Hematopoietic multipotent progenitor cell treated with erythropoietin and hydrocortisone succinate and interleukin-3 and kit ligand, for 15 days (in vitro differentiated cells): ENCODE measurements around the gene HSPBP1.

Experiments
- DNase-seq: peaks from one replicate; pipeline ENCODE4 v3.0.0-alpha.2; 2015; ENCODE audit warnings: low spot score

Gene HSPBP1

DNA sequence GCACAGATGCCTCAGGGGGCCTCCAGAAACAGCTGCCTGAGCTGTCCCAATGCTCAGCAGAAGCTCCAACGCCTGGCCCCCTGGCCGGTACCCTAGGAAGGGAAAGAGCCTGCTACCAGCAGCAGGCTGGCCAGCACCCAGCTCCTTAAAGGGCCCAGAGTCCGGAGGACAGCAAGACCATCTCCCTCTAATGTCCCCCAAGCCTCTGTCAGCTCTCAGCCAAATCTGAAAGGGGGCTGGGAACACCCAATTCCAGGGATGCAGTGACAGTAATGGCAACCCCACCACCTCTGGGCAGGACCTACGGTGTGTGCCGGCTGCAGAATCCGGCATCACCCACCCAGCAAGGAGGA lies 25.3 kb downstream of the HSPBP1 start:
- DNase-seq = no peak

DNA sequence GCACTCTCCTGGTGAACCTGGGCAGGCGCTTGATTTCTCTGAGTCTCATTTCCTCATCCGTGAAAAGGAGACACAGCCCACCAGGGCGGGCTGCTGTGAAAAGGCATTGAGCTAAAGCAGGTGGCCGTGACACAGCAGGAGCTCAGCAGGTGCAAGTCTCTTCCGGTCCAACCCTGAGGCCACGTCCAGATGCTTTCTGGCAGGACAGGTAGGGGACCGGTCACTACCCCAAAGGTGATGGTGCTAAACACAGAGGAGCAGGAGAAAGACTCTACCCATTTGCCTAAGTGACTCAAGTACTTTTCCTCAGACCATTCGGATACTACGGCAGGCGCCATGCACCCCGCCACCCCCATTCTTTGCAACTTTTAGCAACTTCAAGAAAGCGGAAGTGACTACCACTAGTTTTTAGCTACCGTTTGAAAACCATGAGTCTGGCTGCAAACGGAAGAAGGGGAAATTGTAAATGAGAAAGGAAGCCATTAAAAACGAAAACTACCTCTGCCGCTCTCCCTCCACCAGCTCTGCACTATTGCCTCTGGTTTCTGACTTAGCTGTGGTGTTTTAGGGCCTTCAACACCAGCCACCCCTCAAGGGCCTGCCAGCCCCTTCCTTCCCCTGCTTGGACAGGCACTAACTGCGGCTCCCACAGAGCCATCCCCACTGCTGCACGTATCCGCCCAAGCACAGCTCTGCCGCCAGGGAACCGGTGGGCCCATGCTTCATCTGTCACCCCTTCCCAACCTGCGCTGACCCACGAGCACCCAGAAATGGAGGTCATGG lies 25.9 kb downstream of the HSPBP1 start:
- peak; percentile 17 for DNase-seq

DNA sequence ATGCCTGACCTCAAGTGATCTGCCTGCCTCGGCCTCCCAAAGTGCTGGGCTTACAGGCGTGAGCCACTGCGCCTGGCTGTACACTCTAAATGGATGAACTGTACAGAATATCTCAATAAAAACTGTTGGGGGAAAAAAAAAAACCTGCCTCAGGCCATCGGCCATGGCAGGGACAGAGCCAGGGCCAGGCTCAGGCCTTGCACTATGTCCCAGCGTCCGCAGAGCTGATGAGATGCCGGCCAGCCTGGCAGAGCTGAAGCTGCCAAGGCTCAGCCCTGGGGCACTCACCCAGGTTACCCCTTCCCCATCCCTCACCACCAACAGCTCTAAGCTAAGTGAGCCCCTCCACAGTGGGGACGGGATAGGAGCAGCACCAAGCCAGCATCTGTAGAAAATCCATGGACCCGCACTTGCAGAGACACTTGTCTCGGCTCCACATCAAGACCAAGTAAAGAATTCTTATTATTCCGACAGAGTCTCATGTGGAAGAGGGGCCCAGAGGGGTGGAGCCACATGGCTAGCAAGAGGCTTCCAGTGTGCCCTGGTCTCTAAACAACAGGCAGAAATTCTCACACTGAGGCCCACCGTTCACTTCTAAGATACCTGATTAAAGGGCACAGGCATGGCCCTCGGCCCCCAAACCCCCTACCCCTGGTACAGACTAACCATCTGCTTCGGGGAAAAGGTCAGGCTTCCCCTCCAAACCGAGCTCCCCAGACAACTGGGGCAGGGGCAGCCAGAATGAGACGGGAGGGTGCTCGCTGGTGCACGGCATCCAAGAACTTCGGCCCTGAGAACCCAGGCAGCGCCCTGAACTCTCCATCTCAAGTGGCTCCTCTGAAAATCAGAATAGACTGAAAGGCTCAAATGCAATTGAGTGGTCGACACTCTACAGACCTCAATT lies 26.9 kb downstream of the HSPBP1 start:
- DNase-seq = no peak

DNA sequence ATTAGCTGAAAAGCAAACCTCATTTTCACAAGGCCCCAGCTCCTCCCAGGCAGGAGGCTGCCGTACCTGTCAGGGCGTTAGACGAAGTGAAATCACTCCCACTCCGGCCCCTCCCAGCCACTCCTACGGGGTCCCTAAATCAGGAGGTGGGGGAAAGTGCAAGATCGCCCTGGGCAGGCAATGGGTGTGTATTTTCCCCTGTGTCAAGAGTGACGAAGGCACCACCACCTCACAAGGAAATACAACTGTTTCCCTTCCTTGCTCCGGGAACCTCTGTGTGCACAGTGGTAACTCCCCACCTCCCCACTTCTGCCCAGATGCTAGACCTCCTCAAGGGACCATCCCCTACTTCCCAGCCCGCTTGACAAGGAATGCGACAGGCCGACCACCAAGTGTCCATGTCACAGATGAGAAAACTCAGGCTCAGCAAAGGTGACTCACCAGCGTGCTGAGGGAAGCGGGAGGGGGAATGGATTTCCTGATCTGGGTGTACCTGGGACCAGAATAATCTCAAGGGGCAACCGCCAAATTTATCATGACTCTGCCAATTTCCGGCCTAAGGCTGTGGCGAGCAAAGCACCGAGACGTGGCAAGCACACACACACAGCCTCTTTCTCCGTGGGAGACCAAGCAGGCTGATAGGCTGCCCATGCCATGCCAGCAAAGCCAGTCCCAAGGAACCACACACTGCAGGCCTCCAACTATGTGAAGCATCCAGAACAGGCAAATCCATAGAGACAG lies 28.4 kb downstream of the HSPBP1 start:
- peak; percentile 44 for DNase-seq

DNA sequence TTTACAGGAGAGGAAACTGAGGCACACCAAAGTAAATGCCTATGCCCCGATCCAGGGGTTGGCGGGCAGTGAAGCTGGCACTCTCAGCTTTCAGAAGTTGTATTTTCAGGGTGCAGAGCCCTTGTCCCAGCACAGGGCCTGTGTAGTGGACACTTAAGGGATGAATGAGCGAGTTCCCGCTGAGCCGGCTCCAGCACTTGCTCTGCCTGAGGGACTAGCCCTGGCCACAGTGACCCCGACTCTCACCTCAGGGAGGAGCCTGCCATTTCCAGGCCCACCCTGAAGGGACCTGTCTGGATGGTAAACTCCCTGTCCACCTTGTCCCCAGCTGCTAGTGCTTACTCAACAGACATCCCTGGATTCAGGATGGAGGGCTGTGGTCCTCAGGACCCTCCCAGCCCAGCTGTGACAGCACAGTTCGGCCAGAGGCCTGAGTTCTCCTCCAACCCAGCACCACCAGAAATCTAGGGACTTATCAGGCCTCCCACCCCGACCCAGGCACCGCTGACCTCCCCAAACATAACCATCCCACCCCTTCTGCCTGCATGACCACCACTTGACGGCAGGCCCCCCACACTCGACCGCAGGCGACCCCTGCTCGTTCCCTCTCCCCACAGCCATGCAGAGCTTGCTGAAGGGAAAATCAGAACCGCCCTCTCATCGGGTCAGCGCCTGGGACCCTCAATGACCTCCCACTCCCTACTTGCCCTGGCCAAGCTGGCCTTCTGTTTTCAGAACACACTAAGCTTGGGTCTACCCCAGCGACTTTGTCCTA lies 29.5 kb downstream of the HSPBP1 start:
- no peak for DNase-seq

DNA sequence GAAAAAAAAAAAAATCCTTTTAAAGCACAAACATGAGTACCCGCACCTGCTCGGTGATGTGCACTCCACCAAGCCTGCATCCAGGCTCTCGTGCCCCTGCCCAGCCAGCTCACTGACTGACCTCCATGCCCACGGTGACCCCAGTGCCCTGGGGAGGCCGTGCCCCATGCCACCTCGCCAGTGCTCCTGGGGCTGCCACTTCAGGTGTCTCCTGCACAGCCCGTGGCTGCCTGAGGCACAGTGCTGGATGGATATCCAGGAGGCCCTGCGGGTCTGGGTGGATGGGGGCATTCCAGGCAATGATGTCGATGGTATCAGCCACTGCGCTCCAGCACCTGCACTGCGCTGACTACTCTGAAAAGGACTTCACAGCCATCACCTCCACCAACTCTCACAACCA lies 30.1 kb downstream of the HSPBP1 start:
- DNase-seq = no peak

DNA sequence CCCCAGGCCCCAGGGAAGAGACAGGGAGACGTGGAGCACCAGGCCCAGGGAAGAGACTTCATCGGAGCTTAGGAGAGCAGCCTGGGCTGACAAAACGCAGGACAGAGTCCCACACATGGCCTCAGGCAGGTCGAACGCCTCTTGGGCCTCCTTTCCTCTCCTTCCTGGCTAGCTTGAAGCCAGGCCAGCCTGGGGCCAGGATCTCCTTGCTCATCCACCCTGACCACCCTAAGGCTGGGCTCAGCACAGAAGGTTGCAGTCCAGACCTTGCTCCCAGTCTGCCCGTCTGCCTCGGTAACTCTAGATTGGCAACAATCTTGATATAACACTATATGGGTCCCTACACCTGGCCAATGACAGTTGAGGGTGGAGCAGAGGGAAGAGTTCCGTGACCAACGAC lies 31.2 kb downstream of the HSPBP1 start:
- no peak for DNase-seq

DNA sequence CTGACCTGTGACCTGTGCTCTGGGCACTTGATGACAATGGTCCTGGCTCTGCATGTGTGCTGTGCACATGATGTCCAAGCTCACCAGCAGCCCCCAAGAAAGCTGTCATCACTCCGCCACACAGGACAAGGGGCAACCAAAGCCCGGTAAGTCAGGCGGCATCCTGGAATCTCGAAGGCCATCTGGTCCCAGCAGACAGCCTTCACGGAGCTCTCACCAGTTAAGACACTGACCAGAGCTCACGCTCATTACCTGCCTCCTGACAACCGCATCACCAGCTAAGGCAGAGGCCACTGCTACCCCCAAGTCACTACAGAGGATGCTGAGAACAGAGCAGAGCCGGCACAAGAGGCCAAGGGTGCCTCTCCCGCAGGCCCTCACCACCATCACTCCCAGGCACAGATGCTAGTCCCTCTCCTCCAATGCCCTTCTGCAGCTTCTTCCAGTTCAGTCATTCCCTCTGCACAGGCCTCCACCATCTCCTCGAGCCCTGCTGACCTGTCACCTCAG lies 31.7 kb downstream of the HSPBP1 start:
- DNase-seq = no peak

DNA sequence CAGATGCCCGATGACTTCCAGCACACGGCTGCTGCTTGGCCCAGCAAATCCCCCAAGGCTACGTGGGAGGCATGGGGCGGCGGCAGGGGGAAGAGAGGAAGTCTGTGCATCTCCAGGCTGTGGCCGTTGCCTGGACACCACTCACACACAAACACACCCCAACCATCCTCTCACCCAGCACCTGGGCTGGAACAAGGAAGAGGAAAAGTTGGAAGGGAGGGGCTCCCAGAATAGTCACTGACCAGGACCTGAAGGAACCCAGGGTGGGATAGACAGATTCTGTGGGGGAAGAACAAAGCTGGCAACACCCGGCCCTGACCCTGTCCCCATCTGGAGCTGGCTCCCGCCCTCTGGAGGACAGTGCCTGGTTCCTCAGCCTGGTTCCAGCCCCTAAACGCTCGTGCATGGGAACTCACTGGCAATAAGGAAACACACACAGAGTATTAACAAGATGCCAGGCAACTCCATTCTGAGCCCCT lies 32.2 kb downstream of the HSPBP1 start:
- no peak for DNase-seq

DNA sequence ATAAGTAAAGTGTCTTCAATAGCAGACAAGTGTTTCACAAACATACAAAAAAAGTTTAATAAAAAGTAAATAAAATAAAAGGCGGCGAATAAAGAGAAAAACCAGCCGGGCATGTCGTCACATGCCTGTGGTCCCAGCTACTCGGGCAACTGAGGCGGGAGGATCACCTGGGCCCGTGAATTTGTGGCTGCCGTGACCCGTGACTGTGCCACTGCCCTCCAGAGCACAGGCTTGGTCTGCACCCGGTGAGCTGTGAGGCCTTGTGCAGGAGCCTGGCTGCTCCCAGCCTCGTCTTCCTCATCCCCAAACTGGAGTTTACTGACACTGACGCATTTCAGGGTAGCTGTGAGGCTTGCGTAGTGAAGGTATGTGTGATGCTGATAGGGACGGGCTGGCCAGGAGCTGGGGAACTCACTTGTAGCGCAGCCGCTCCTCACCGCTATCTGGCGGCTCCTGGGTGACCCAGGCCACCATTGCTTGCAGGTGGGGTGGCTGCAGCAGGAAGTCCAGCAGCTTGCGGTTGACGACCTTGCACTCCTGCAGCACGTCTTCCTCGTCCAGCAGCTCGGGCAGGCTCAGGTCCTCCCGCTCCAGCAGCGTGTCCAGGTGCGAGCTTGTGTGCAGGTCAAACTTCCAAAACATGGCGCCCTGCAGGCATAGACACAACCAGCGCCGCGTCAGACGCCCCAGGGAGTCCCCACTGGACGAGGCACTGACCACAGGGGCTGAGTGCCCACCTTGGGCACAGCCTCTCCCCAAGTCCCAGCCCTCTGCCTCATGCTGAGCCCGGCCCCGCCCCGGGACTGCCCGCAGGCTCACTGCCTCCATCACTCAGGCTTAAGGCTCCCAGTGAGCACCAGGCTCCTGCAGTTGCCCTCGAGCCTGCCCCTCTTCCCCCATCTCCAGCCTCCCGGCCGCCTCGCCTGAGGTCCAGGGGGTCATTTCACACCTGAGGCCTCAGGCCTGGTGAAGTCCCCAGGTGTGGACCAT lies 33.2 kb downstream of the HSPBP1 start:
- no peak for DNase-seq

DNA sequence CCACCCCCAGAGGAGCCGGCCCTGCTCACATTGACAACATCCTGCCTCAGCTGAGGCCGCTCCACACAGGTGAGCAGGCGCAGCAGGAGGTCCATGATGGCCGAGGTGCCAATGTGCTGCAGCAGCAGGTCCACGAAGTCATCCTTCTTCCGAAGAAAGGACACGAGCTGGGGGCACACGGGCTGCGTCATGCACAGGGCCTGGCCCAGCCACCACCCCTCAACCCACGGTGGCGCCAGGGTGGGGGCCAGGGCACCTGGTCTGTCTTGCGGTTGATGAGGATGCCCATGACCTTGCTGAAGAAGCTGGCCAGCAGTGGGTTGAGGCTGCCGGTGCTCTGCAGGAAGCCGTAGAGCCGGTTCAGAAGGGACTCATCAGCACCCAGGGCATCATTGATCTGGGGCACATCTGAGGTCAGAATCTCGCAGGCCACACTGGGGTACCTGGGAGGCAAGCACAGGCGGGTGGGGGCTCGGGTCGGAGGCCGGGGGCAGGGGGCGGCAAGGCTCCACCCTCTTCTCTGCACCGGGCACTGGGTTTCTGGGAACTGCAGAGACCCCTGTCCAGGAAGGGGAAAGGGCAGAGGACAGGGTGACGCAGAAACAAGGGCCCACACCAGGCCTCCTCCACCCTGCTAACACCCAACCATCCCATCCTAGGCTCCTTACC lies 34.5 kb downstream of the HSPBP1 start:
- DNase-seq = no peak

DNA sequence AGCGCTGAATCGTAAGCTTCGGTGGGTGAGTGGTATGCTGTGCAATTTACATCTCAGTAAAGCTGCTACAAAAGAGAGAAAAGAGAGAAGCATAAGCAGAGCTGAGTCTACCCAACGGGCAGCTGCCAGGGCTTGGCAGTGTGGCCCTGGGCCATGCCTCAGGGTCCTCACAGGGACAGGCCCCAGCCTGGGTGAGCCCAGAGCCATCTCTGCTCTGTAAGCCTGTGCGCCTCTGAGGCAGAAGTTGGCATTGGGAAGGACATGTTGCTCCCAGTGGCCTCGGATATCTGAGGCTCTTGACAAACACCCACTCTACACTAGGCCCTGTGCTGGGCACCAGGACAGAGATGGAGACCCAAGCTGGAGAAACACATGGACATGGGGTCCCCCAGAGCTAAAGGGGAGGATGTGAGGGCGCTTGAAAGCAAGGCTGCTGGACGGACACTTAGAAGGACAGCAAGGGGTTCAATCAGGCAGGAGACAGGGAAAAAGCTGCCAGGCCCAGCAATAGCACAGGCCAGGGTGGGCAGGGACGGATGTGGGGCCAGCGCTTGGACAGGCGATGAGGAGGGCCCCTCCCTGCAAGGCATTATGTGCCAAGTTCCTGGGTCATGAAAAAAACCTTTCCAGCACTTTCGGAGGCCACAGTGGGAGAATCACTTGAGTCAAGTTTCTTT lies 35.8 kb downstream of the HSPBP1 start:
- no peak for DNase-seq

DNA sequence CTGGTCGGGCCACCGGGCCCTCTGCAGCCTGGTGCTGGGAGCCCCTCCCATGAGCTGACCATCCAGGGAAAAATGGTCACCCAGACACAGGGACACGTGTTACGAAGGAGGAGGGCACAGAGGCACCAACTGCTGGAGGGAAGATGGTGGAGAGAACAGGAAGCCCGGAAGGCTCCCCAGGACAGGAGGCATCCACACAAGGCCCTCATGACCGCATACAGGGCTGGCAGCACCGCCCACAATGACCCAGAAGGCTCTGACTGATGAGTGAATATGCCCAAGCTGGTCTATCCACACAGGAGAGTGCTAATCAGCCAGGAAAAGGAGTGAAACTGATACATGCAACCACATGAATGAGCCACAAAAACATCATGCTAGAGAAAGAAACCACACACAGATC lies 37.4 kb downstream of the HSPBP1 start:
- no peak for DNase-seq

DNA sequence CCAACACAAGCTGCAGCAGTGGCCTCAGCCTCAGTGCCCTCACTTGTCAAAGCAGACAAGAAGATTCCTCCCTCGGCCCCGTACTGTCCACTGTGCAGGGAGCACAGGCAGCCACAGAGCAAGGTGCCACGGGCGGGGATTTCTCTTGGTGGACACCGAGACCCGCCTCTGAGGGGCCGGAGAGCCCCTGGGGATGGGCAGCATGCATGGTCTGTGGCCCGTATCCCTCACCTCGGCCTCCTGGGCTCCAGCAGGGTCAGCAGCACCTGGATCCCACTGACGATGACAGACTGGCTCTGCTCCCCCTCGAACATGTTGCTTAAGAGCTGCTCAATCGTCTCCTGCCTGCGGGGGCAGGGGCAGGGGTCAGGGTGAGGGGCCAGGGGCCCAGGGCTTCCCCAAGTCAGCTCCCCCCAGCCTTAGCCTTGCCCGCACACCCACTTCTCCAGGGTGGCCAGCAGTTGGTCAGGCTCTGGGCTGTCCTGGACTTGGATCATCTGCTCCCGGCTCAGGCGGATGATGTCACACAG lies 37.9 kb downstream of the HSPBP1 start:
- DNase-seq = no peak

DNA sequence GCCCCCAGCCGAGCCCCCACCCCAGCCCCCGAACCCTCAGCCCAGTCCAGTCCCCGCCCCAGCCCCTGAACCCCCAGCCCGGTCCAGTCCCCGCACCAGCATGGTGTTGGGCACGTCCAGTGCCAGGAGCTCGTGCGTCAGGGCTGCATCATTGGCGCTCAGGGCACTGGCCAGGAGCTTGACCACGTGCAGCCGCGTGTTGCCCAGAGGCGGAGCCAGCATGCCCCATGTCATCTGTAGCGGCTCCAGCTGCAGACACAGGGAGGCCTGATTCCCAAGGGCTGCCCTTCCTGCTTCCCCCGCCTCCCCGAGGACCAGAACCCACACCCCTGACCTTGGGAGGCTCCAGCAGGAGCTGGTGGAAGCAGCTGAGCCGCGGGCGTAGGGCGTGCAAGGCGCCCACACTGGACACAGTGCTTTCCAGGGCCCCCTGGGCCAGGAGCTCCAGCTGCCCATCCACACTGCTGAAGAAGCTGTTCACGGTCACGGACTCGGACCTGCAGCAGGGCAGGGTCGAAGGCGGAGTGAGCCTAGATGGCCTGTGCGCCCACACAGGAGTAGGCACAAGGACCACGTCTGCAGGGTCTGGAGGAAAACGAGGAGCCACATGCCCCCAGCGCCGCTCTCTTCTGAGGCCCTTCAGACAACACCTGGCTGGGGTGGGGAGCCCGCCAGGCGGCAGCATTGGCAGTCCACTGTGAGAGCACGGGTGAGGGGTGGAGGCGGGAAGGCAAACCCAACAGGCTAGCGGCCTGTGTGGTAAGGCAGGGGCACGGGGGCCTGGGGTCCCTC lies 38.6 kb downstream of the HSPBP1 start:
- DNase-seq = no peak

DNA sequence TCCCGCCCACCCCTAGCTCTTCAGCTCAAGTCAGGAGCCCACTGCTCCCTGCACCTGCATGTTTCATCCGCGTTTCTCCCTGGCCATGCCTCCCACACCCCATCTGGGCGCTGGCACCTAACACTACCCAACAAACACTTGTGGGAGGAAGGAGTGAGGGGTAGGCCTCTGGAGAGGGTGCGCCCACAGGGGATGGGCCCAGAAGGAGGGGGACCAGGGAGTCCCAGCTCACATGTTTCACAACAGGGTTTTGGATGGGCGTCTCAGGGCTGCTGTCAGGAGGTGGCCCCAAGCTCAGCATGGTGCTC lies 39.2 kb downstream of the HSPBP1 start:
- no peak for DNase-seq

DNA sequence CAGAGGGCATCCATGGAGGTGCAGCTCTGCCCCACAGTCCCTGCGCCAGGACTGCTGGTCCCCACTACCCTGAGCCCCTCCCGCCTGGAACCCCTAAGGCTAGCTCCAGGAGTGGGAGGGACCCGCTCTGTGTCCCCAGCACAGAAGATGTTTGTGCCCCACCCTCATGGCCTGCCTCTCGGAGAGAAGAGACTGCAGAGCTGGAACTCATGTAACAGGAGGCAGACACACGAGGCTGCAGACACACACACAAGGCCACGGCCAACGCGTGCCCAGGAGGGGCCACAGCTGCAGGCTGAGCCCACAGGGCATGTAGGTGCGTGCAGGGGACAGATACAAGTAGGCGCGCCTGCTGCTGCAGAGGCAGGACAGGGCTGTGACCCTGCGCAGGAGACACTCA lies 40.9 kb downstream of the HSPBP1 start:
- no peak for DNase-seq

DNA sequence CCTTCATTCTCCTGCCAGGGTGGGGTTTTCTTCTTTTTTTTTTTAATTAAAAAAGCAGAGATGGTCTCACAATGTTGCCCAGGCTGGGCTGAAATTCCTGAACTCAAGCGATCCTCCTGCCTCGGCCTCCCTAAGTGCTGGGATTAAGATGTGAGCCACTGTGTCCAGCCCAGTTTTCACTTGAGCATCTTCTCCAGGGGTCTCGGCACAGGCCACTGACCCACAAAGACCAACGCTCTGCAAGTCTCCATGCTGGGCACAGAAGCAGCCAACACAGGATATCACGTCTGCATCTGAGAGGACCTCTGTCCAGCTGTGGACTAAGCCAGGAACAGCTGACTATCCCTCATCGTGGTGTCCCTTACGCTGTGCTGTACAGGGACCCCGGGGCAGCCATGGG lies 41.9 kb downstream of the HSPBP1 start:
- DNase-seq = no peak
